ENCODE measurements around the gene SCAI. TPM values are rescaled to one million over a fixed set of nuclear protein-coding genes. Genes with fewer than 3 reads are reported as not detected.
"Not testable (repeated sequence)": the region's sequence is repeated elsewhere in the genome, so short reads cannot be mapped to it uniquely, and the experiment has no call there.

SCAI gene
- total and polyA plus RNA-seq, 10 donors, result 1.6 to 19.6 (median 7.5) TPM

DNA sequence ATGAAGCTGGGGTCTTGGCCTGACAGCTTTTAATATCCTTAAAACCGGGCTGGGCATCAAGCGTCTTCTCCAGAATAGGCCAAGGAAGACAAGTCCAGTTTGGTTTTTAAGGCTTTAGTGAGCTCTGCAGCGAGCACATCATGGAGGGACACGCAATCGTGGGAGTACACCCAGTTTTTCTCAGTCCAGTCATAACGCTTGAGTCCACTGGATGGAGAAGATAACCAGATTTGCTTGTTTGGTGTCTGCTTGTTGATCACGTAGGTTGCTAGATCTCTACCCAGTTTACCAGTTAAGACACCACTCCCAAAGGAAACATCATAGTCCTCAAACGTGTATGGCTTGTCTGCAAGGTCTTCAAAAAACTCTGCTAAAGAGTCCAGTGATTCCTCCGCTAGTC, 175.1 kb downstream of the SCAI start:
- Histone ChIP-seq H3K27ac (no peak overlapping the region), H3K27me3 (replicated peaks in 1 of 7) (no peaks in the 10 kb centered on the region), H3K4me1 (peaks cover 0 to 37% (median 17%) of the 10 kb centered on the region in 6 donors), H3K4me3 (no peak overlapping the region), H3K36me3 (peaks cover 0 to 44% (median 13%) of the 10 kb centered on the region in 6 donors), H3K9me3 (no peaks in the 10 kb centered on the region)
- 84 to 97% (median 94%) methylated on average over 9 of the region's 9 CpGs for WGBS, 5 donors
- TF ChIP-seq POLR2AphosphoS5 (IDR thresholded peaks at IDR 0.05), result no peak
- TF ChIP-seq, protein P1, sequence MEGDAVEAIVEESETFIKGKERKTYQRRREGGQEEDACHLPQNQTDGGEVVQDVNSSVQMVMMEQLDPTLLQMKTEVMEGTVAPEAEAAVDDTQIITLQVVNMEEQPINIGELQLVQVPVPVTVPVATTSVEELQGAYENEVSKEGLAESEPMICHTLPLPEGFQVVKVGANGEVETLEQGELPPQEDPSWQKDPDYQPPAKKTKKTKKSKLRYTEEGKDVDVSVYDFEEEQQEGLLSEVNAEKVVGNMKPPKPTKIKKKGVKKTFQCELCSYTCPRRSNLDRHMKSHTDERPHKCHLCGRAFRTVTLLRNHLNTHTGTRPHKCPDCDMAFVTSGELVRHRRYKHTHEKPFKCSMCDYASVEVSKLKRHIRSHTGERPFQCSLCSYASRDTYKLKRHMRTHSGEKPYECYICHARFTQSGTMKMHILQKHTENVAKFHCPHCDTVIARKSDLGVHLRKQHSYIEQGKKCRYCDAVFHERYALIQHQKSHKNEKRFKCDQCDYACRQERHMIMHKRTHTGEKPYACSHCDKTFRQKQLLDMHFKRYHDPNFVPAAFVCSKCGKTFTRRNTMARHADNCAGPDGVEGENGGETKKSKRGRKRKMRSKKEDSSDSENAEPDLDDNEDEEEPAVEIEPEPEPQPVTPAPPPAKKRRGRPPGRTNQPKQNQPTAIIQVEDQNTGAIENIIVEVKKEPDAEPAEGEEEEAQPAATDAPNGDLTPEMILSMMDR (IDR thresholded peaks at IDR 0.05 in 8 of 11, conservative IDR thresholded peaks at IDR 0.05 in 3 of 11), result no peak
- intact Hi-C loops (cut with DNase I; ENCODE audit: low total_unique reads), result no loop called here
- DNase-seq, result no peak

DNA sequence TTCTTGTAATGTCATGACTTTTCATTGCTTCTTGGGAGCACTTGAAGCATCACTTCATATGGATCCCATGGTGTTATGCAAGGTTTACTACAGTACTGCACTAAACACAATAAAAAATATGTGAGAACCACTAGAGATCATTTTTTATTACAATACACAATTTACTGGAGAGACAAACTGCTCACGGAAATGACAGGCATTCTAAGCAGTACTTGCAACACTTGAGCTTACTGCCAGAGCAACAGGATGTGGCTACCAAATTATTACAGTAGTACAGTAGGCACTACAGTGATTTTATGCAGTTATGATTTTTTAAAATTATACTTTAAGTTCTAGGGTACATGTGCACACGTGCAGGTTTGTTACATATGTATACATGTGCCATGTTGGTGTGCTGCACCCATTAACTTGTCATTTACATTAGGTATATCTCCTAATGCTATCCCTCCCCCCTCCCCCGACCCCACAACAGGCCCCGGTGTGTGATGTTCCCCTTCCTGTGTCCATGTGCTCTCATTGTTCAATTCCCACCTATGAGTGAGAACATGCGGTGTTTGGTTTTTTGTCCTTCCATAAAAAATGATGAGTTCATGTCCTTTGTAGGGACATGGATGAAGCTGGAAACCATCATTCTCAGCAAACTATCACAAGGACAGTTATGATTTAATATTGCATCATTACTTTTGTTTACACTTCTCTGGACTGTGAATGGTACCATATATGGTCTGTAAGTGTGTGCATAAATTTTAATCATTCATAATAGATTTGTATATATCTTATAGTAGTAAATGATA, 177.4 kb downstream of the SCAI start:
- DNase-seq; H3K4me3 ChIP-seq; intact Hi-C loops (cut with DNase I; ENCODE audit: low total_unique reads); H3K9me3 ChIP-seq; H3K27me3 ChIP-seq (replicated peaks in 1 of 7): not testable (repeated sequence)
- H3K36me3 ChIP-seq, result peaks cover 0 to 35% (median 5%) of the 10 kb centered on the region in 6 donors
- H3K4me1 ChIP-seq, result peaks cover 0 to 37% (median 17%) of the 10 kb centered on the region in 6 donors
- 37 to 58% (median 53%) methylated on average over 5 of the region's 5 CpGs for WGBS, 5 donors
- H3K27ac ChIP-seq, result peak overlapping the region in 7 of 8 donors; percentile 54 to 87 (median 60)

DNA sequence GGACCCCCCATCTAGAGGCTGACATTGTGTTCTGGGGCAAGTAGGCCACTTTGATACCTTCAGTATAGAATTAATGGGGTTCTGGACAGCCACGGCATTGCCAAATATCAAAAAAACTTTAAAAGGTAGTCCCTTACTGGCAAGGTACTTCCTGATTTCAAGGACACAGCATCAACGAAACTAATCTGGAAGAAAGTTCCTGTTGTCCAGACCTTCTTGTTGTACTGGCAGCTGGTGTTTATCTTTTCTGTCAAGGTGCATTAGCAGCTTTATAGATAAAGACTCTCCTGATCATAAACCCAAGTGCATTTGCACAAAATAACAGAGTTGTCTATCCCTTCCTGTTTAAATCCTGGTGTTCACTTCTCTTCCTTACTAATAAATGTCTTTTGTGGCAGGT, 178.7 kb downstream of the SCAI start:
- Histone ChIP-seq H3K4me1 (peaks cover 0 to 37% (median 17%) of the 10 kb centered on the region in 6 donors), H3K4me3 (no peak overlapping the region), H3K27ac (peak overlapping the region in 7 of 8 donors; percentile 29 to 87 (median 60)), H3K9me3 (no peaks in the 10 kb centered on the region), H3K27me3 (replicated peaks in 1 of 7) (no peaks in the 10 kb centered on the region), H3K36me3 (peaks cover 0 to 21% (median under 1%) of the 10 kb centered on the region in 6 donors)
- 26 to 63% (median 38%) methylated on average over 2 of the region's 2 CpGs for WGBS, 5 donors
- TF ChIP-seq POLR2AphosphoS5 (IDR thresholded peaks at IDR 0.05) (no peak), POLR2A (IDR thresholded peaks at IDR 0.05) (no peak)
- TF ChIP-seq, protein P1 (IDR thresholded peaks at IDR 0.05 in 8 of 11, conservative IDR thresholded peaks at IDR 0.05 in 3 of 11), result no peak
- intact Hi-C loops (cut with DNase I; ENCODE audit: low total_unique reads), result no loop called here
- DNase-seq, result no peak

DNA sequence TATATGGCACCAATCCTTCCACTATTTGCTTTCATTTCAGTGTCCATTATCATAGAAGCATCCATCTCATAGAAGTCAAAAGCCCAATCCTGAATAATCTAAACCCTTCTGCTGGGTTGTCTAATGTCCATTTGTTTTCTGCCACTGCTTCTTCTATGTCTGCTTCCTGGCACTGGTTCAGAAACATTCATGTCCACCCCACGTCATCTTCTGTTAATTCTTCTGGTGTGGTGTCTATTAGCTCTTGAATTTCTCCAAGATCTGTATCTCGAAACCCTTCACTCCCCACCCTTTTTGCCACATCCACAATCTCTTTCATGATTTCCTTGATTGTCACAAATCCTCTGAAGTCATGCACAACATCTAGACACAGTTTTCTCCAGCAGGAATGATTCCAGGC, 179.3 kb downstream of the SCAI start:
- Histone ChIP-seq H3K4me3 (no peak overlapping the region), H3K27me3 (replicated peaks in 1 of 7) (no peaks in the 10 kb centered on the region), H3K36me3 (peaks cover 0 to 20% (median 0%) of the 10 kb centered on the region in 6 donors), H3K9me3 (no peaks in the 10 kb centered on the region), H3K27ac (peak overlapping the region in 7 of 8 donors; percentile 29 to 87 (median 60)), H3K4me1 (peaks cover 0 to 37% (median 17%) of the 10 kb centered on the region in 6 donors)
- TF ChIP-seq POLR2AphosphoS5 (IDR thresholded peaks at IDR 0.05), result no peak
- no peak for TF ChIP-seq POLR2A (IDR thresholded peaks at IDR 0.05)
- TF ChIP-seq, protein P1 (IDR thresholded peaks at IDR 0.05 in 8 of 11, conservative IDR thresholded peaks at IDR 0.05 in 3 of 11), result no peak
- whole genome bisulfite sequencing, 5 donors, result 72 to 86% (median 76%) methylated on average over 2 of the region's 2 CpGs
- DNase-seq, result no peak
- intact Hi-C loops (cut with DNase I; ENCODE audit: low total_unique reads), result no loop called here

Measured in spleen (tissue), 11 donors.